Activated CD4-positive, alpha-beta T cell treated with anti-CD3 and anti-CD28 coated beads, Interleukin-2, amount 50 U/mL, for 24 hours (primary cell): ENCODE results near the gene AATF.

ENCODE experiments used
- DNase-seq, 2 donors: peaks; one replicate each; pipeline ENCODE4 v3.0.0-alpha.2; 2020; ENCODE audit warnings: low read depth in 1 of 2, low spot score in 1 of 2

Gene AATF

GRCh38 chr17:36977568-36977967 is 28.8 kb downstream of the AATF start:
- DNase-seq: no peak

- no peak for DNase-seq
Observed at GRCh38 chr17:36978810-36979564, 30.2 kb downstream of the AATF start.

- no peak for DNase-seq
Observed at GRCh38 chr17:36979565-36979941, 30.8 kb downstream of the AATF start.

GRCh38 chr17:36980280-36980761 is 31.6 kb downstream of the AATF start:
- no peak for DNase-seq

GRCh38 chr17:36983618-36984017 is 34.9 kb downstream of the AATF start:
- no peak for DNase-seq

GRCh38 chr17:36989173-36989572 is 40.4 kb downstream of the AATF start:
- no peak for DNase-seq

- no peak for DNase-seq
Observed at GRCh38 chr17:36992701-36993100, 43.9 kb downstream of the AATF start.

- no peak for DNase-seq
Observed at GRCh38 chr17:36993227-36993626, 44.5 kb downstream of the AATF start.

GRCh38 chr17:36994438-36994837 is 45.7 kb downstream of the AATF start:
- DNase-seq: no peak

GRCh38 chr17:36999471-36999870 is 50.7 kb downstream of the AATF start:
- no peak for DNase-seq

- DNase-seq: no peak
Observed at GRCh38 chr17:37016780-37017179, 68.0 kb downstream of the AATF start.

GRCh38 chr17:37017404-37017803 is 68.7 kb downstream of the AATF start:
- no peak for DNase-seq

GRCh38 chr17:37019117-37019740 is 70.5 kb downstream of the AATF start:
- no peak for DNase-seq

- DNase-seq: no peak
Observed at GRCh38 chr17:37019741-37020129, 71.0 kb downstream of the AATF start.

- DNase-seq: no peak
Observed at GRCh38 chr17:37024181-37024637, 75.5 kb downstream of the AATF start.

GRCh38 chr17:37025238-37025637 is 76.5 kb downstream of the AATF start:
- no peak for DNase-seq

GRCh38 chr17:37025847-37026530 is 77.2 kb downstream of the AATF start:
- DNase-seq: no peak

- DNase-seq: no peak
Observed at GRCh38 chr17:37026531-37026869, 77.7 kb downstream of the AATF start.

GRCh38 chr17:37028040-37028439 is 79.3 kb downstream of the AATF start:
- DNase-seq: no peak

- DNase-seq: no peak
Observed at GRCh38 chr17:37031493-37032083, 82.8 kb downstream of the AATF start.

GRCh38 chr17:37037590-37038155 is 88.9 kb downstream of the AATF start:
- no peak for DNase-seq

GRCh38 chr17:37039269-37039668 is 90.5 kb downstream of the AATF start:
- no peak for DNase-seq
